HG02763 (cell line): ENCODE data around the gene UBR3.
A peak's percentile ranks its signal among the peaks of the same experiment; 100 is the strongest.
"Not testable (repeated sequence)": the region's sequence is repeated elsewhere in the genome, so short reads cannot be mapped to it uniquely, and the experiment has no call there.

ENCODE experiments used
- ATAC-seq: cut with Tn5 transposase; IDR thresholded peaks from one replicate; pipeline ENCODE4 v1.9.1; 2021; ENCODE audit warnings: mild to moderate bottlenecking, moderate library complexity; ENCODE audit not compliant: unreplicated experiment

Gene UBR3

DNA sequence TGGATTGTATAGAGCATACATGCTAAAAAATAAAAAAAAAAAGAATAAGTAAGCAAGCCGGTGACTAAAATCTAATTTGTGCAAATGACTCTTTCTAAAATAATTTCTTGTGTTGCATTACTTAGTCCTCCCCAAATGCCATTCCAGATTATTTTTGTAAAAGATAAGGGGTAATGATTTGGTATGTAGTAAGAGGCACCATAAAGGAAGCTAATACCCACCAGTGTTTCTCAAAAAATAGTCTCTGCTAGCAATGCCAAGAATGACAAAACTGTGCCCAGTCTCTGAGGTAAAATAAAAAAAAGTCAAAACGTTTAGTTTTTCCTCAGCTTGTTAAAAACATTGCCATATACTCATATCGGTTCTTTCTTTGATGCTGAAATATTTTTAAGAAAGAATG, 5.2 kb upstream of the UBR3 start:
- no peak for ATAC-seq

DNA sequence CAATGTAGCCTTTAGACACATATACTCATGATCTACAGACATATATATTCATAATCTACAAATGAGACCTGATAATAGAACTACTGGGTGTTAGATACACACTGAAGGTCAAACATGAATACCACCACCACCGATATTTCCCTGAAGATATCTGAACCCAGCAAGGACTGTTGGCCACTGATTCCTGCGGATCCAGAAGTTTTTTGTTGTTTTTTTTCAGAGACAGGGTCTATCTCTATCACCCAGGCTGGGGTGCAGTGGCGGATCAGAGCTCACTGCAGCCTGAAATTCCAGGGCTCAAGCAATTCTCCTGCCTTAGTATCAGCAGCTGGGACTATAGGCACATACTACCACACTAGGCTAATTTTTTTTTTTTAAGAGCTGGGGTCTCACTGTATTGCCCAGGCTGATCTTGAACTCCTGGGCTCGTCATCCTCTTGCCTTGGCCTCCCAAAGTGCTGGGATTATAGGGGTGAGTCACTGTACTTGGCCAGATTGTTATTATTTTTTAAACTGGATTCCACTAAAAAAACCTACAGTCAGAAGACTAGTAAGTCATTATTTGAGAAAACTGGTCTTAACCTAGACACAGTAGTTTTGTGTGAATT, 4.4 kb upstream of the UBR3 start:
- no peak for ATAC-seq

DNA sequence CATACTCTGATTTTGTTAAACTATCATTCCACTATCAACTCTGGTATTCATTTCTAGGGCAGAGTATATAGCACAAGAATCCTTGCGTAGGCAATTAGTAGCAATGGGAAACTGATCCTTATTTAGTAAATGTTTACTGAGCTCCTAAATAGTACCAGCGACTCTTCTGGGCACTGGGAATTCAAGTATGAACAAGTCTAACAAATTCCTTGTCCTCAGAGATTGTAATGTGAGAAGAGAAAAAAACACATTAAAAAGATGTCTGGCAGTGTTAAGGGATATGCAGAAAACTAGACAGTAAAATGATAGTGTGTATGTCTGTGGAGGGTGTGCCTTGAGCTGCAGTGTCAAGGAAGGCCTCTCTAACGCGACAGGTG, 3.3 kb upstream of the UBR3 start:
- ATAC-seq = no peak

DNA sequence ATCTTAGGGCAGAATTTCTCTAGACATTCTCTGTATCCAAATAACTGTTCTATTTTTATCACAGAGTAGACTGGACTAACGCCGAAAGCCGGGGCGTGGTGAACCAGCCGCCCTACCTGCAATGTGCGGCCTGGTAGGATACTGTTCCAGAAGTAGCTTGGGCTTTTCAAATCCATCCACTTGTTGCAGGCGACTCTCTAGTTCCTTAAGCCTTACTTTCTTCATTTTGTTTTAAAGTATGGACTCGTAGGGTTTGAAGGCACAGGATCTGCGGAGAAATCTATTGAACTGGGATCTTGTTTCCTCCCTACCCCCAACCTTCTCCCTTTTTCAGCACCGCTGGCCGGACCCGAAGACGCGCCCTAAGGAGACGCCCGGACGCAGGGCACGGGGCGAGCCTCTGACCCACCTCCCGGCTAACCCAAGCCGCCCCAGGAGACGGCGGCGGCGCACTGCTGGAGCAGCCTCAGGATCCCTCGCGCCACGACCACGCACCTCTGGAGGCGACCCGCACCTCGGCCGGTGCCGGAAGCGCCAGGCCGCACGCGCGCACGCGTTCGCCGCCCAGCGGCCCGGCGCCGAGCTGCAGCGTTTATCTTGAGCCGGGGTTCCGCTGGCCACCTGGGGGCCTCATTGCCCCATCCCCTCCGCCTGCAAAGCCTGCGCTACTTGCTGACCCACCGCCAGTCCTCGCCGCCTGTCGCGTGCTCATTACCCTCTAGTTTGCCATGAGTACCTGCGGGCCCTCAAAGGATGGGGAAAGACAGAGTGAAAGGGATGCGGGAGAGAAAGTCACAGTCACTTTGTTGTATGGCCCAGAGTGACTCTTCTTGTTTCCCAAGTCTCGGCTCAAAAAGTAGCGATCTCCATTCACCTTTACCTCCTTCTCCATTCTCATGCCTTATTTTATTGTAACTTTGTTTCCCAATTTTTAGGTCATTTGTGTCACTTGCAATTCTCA, 2.6 kb upstream of the UBR3 start, which contains the start of gene METTL5:
Gene METTL5 (minus strand): TSS at position 533 of the 961 bp plus-strand sequence. CDS start 308 bp downstream, at position 225.
- ATAC-seq = peak; percentile 73

DNA sequence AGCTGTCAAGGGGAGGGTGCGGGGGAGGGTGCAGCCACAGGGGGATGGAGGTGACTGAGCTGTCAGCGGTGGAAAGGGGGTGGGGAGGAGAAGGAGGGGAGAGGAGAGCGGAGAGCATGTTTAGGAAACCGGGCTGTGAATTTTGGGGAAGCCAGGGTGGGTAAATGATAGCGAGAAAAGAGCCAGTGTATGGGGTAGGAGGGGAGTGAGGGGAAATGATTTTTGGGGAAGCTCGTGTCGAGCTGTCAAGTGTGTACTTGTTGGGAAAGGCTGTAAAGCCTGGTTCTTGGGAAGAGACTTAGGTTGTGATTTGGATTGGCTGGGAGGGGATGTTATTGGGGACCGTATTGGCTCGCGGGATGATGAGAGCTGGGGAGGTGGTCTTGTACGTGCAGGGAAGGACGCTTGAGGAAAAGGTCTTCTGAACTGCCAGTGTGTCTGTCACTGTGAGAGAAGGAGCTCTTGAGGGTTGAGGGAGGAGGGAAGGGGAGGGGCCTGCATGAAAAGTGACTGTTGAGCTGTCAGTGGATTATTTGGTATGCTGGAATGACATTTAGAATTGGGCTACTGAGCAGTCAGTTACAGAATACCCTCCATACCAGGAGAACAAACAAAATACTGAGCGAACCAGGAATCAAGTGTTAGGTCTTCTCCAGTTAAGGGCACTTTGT, 1.0 kb downstream of the UBR3 start:
- ATAC-seq = peak; percentile 25

DNA sequence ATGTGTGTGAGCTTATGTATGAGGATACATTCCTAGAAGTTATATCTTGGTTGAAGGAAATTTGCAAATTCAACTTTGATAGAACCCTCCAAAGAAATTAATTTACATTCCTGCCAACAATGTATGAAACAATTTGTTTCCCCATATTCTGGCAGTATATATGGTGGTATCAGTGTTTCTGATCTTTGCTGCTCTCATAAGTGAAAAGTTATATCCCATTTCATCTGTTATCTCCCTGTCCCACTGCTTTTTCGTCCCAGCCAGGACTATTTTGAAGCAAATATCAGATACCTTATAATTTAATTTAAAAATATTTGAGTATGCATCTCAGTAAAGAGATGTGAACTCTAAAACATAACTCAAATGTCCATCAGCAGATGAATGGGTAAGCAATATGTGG, 7.1 kb downstream of the UBR3 start:
- ATAC-seq = no peak

DNA sequence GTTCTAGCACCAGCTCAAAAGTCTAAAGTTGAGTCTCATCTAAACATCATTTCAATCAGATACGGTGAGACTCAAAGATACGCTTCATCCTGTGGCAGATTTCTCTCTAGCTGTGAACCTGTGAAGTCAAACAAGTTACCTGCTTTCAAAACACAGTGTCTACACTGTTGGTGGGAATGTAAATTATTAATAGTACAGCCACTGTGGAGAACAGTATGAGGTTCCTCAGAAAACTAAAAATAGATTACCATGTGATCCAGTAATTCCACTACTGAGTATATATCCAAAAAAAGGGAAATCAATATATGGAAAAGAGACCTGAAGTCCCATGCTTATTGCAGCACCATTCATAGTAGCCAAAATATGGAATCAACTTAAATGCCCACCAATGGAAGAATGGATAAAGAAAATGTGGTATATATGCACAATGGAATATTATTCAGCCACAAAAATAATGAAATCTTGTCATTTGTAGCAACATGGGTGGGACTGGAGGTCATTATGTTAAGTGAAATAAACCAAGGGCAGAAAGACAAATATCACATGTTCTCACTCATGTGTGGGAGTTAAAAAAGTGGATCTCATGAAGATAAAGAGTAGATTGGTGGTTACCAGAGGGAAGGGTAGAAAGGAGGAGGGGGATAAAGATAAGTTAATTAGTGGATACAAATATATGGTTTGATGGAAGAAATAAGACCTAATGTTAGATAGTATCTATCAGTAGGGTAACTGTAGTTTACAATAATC, 11.7 kb downstream of the UBR3 start:
- ATAC-seq = no peak

DNA sequence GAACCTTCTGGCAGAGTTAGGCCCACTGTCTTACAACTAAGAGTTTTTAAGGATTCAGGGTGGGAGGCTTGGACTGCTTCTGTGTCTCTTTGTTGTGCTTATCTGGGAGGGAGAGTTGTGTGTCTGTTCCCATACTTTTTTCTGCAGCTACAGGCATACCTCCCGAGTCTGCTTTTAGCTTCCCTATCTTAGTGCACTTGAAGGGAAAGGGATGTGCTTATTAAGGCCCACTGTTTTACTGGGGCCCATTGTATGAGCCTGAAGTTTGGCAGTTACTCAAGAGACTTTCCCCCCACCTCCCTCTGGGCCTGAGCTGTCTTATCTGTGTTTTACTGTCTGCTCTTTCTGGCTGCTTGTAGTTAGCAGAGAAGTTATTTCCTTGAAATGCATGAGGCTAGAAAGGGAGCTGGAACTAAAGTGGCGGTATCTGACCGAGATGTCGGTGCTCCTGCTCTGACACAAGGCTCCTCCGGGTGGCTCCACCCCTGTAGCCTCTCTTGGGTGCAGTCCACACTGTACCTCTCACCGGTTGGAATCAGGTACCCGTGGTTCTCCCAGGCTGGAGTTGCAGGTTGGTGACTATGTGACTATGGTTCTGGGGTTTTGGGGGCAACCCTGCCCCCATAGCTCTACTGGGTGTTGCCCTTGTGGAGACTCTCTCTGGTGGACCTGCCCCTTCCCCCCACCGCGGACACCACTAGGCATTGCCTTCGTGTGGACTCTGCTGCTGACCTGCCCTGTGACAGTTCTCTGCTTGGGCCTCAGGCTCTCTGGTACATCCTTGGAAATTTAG, 12.9 kb downstream of the UBR3 start:
- no peak for ATAC-seq

DNA sequence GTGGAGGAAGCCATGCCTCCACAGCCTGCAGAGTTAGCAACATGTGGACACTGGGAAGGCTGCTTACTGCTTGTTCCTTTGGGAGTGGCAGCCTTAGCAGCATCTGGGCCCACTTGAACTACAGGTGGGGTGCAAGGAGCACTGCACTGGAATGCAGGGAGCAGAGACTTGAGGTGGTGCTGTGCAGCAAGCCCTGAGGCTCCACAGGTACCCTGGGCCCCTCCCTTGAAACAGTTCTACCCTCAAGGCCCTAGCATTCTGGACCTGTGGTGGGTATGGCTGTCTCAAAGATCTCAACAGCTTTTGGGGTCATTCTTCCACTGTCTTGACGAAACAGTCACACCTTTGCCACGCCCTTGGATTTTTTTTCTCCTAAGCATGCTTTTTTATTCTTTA, 13.5 kb downstream of the UBR3 start:
- ATAC-seq = no peak

DNA sequence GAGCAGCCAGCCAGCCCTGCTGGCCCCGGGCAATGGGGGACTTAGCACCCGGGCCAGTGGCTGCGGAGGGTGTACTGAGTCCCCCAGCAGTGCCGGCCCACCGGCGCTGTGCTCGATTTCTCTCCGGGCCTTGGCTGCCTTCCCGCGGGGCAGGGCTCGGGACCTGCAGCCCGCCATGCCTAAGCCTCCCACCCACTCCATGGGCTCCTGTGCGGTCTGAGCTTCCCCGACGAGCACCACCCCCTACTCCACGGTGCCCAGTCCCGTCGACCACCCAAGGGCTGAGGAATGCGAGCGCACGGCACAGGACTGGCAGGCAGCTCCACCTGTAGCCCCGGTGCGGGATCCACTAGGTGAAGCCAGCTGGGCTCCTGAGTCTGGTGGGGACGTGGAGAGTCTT, 14.4 kb downstream of the UBR3 start:
- not testable (repeated sequence) for ATAC-seq

DNA sequence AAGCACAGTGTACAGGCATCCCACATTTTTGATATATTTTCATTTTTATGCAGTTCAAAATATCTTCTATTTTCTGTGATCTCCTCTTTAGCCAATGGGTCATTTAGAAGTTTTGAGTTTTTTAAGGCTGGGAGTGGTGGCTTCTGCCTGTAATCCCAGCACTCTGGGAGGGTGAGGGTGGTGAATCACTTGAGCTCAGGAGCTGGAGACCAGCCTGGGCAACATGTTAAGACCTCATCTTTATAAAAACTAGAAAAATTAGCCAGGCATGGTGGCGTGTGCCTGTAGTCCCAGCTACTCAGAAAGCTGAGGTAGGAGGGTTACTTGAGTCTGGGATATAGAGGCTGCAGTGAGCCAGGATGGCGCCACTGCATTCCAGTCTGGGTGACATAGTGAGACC, 17.8 kb downstream of the UBR3 start:
- ATAC-seq = no peak

DNA sequence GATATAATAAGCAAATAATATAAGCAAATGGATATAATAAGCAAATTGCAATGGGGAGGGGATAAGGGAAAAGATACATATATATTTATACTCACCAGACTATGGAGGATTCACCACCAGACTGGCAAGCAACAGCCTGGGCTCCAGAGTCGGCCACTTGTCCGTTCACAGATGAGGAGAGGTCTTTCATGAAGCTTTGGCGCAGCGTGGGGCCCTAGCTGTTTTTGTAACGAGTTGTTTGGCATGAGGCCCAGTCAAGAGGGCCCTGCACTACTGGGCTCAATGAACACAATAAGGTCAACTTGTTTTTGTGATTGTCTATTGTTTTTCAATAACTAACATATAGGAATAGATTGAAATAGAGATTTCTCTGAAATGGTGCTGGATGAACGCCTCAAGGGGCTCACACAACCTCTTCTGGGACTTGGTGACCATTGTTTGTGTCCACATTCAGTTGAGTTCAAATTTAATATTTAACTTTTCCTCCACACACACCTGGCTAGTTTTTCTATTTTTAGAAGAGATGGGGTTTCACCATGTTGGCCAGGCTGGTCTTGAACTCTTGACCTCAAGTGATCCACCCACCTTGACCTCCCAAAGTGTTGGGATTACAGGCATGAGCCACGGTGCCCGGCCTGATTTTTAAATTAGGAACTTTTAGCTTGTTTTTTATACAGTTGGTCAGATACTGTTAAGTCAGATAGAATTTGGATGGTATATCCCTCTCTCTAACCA, 21.9 kb downstream of the UBR3 start:
- ATAC-seq = not testable (repeated sequence)

DNA sequence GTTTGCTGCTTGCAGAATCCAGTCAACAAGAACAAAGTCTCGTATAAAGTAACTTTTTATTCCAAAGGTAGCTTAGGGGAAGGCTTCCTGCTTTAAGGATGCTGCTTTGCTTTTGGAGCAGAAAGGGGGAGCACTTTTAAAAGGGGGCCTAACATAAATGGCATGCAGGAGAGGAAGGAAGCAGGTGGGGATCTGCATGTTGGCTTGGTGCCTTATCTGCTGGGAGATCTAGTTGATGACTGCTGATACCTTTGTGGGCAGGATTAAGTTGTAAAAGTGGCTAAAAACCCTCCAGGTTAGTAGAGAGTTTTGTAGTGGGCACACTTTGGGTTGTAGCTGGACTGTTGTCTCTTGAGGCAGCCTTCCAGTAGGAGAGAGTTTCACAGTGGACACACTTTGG, 22.5 kb downstream of the UBR3 start:
- no peak for ATAC-seq

DNA sequence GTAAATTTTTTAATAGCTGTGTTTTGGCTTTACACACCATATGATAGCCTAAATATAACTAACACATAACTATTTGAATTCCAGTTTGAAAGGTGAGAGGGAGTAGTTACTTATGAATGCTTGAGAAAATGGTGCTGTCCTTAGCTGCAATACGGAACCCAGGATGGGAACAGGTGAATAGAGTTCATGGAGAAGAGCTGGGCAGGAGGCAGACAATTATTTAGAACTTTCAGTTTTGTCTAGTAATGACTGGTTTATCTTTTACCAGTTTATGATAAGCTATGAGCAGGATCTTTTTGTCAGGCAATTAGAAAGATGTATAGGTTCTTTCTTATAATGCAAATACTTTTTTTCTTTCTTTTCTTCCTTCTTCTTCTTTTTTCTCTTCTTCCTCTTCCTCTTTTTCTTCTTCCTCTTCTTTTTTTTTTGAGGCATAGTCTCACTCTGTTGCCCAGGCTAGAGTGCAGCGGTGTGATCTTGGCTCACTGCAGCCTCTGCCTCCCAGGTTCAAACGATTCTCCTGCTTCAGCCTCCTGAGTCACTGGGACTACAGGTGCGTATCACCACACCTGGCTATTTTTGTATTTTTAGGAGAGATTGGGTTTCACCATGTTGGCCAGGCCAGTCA, 25.9 kb downstream of the UBR3 start:
- no peak for ATAC-seq

DNA sequence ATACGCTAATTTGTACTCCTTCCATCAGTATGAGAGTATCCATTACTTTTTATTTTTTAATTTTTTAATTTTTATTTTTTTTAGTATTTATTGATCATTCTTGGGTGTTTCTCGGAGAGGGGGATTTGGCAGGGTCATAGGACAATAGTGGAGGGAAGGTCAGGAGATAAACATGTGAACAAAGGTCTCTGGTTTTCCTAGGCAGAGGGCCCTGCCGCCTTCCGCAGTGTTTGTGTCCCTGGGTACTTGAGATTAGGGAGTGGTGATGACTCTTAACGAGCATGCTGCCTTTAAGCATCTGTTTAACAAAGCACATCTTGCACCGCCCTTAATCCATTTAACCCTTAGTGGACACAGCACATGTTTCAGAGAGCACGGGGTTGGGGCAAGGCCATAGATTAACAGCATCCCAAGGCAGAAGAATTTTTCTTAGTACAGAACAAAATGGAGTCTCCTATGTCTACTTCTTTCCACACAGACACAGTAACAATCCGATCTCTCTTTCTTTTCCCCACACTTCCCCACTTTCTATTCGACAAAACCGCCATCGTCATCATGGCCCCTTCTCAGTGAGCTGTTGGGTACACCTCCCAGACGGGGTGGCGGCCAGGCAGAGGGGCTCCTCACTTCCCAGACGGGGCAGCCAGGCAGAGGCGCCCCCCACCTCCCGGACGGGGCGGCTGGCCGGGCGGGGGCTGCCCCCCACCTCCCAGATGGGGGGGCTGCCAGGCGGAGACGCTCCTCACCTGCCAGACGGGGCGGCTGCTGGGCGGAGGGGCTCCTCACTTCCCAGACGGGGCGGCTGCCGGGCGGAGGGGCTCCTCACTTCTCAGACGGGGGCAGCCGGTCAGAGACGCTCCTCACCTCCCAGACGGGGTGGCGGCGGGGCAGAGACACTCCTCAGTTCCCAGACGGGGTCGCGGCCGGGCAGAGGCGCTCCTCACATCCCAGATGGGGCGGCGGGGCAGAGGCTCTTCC, 28.3 kb downstream of the UBR3 start:
- not testable (repeated sequence) for ATAC-seq

DNA sequence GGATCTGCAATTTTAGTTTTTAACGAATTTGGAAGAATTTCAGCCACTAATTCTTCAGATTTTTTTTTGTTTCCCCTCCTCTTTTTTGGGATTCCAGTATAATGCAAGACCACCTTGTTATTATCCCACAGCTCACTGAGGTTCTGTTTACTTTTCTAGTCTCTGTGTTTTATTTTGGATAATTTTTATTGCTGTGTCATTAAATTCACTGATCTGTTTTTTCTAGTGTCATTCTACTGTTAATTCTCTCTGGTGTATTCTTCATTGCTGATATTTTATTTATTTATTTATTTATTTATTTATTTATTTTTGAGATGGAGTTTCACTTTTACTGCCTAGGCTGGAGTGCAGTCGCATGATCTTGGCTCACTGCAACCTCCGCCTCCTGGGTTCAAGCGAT, 32.2 kb downstream of the UBR3 start:
- no peak for ATAC-seq

DNA sequence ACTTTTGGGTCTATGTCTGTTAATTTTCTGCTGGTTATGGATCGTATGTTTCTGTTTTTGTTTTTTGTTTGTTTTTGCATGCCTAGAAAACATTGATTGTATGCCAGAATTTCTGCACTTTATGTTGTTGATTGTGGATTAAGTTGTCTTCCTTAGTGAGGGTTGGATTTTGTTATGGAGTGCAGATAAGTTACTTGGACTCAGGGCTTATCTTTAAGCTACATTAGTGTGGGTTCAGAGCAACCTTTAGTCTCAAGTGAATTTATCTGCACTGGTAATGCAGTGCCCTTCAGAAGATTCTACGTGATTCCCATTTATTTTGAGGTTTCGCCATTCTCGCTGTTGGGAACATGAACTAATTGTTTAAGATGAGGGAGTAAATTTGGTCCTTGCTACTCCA, 32.9 kb downstream of the UBR3 start:
- ATAC-seq = no peak

DNA sequence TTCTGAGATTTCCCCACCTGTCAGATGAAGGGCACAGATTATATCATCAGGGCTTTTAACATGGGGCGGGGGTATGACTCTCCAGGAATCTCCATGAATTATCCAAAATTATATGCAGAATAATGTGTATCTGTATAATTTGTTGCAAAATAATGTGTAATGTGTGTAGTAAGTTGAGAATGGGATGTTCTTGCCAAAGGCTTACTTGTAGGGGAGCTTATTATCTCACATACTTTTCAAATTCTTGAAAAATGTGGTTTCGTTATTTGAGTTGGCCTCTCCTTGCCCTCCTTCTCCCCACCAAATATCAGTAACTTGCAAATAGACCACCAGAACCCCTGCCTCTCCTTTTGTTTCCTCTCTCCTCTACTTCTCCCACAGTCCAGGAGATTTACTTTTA, 35.6 kb downstream of the UBR3 start:
- ATAC-seq = no peak
